K562 (cell line): ENCODE data around the gene SLC1A2. TPM values are rescaled to one million over a fixed set of nuclear protein-coding genes. Genes with fewer than 3 reads are reported as not detected.

Experiments used
- ATAC-seq: fragments of 200-7000 bp; cut with Tn5 transposase; 3 replicates; pipeline ENCODE4 v1.9.1; 2020; ENCODE audit warnings: moderate library complexity
- BruUV-seq: library from RNA; stranded (reverse); fragments of 400-500 nt; replicated peaks from 2 replicates; lab custom pipeline; 2021; lab: Mats Ljungman, UMichigan
- CTCF ChIA-PET: fragments of 300-600 bp; formaldehyde crosslinking; extraction: SDS; loops from one replicate; lab custom pipeline; 2021; ENCODE audit warnings: low intra/inter-chr PET ratio; lab: Yijun Ruan, JAX
- POLR2A ChIA-PET: fragments of 300-600, 350-650 bp; sonication (Branson Sonifier 250); formaldehyde crosslinking; extraction: SDS; loops from one replicate; lab custom pipeline; 2021; ENCODE audit warnings: antibody characterized with exemption, inconsistent platforms; lab: Yijun Ruan, JAX
- DNase-seq, 4 experiments: peaks; one replicate each; pipeline versions ENCODE4 v3.0.0 to v3.0.0-alpha.2; 2011 to 2018; ENCODE audit warnings: low spot score in 3 of 4, mixed read lengths in 3 of 4; ENCODE audit errors: extremely low read depth in 1 of 4
- FAIRE-seq: peaks from 2 replicates; lab custom pipeline; 2011; peaks lifted over from hg19 to GRCh38; lab: Jason Lieb, UNC
- H2AFZ ChIP-seq: 2 replicates; pipeline ENCODE4 v1.6.0; 2011; ENCODE audit warnings: low read depth, low read length, control low read depth, inconsistent platforms
- H3K27ac ChIP-seq: fragments of 200-600 bp; 3 replicates; pipeline ENCODE4 v1.8.0; 2011; ENCODE audit warnings: low read depth, mild to moderate bottlenecking, control low read depth, inconsistent platforms, low read length, moderate library complexity, mixed read lengths; ENCODE audit errors: extremely low read depth
- H3K27me3 ChIP-seq, 2 experiments: fragments of 300-600 bp in 1 of 2; 2 replicates in 1 of 2; 3 replicates in 1 of 2; pipeline versions ENCODE4 v1.6.0 to v1.8.0; 2011; ENCODE audit warnings: inconsistent platforms in 2 of 2, low read length in 2 of 2, mild to moderate bottlenecking in 1 of 2, mixed read lengths in 1 of 2, moderate library complexity in 1 of 2; ENCODE audit not compliant: control insufficient read depth in 2 of 2, insufficient read depth in 2 of 2
- H3K36me3 ChIP-seq: fragments of 300-600 bp; 3 replicates; pipeline ENCODE4 v1.8.0; 2011; ENCODE audit warnings: mild to moderate bottlenecking, low read length, inconsistent platforms; ENCODE audit not compliant: control insufficient read depth, insufficient read depth
- H3K4me1 ChIP-seq, 2 experiments: fragments of 200-600 bp in 1 of 2; replicated peaks in 1 of 2; 2 replicates in 1 of 2; 3 replicates in 1 of 2; pipeline versions ENCODE4 v1.5.1 to v1.8.0; 2011; ENCODE audit warnings: inconsistent platforms in 2 of 2, low read length in 2 of 2, mild to moderate bottlenecking in 1 of 2, mixed read lengths in 1 of 2, moderate library complexity in 1 of 2; ENCODE audit not compliant: control insufficient read depth in 2 of 2, insufficient read depth in 2 of 2
- H3K4me2 ChIP-seq: 2 replicates; pipeline ENCODE4 v1.6.1; 2011; ENCODE audit warnings: low read length, control low read depth, inconsistent platforms, mixed read lengths; ENCODE audit not compliant: insufficient read depth
- H3K4me3 ChIP-seq: fragments of 200-600 bp; sonication (generic), shearing (Covaris generic); 2 replicates; pipeline ENCODE4 v1.5.1; 2016; ENCODE audit warnings: control low read depth, inconsistent platforms
- H3K79me2 ChIP-seq: fragments of 200-600 bp; 3 replicates; pipeline ENCODE4 v1.8.0; 2011; ENCODE audit warnings: low read length, inconsistent platforms; ENCODE audit not compliant: control insufficient read depth, insufficient read depth
- H3K9ac ChIP-seq, 2 experiments: 2 replicates each; pipeline versions ENCODE4 v1.6.0 to v1.6.1; 2011; ENCODE audit warnings: low read depth in 2 of 2, low read length in 2 of 2, control low read depth in 1 of 2, inconsistent platforms in 1 of 2, mild to moderate bottlenecking in 1 of 2, mixed read lengths in 1 of 2; ENCODE audit not compliant: insufficient read depth in 1 of 2
- H3K9me1 ChIP-seq: one replicate; pipeline ENCODE4 v1.6.0; 2011; ENCODE audit warnings: inconsistent platforms, mild to moderate bottlenecking, low read length, moderate library complexity; ENCODE audit not compliant: control insufficient read depth, insufficient read depth
- H3K9me3 ChIP-seq: replicated peaks from 2 replicates; pipeline ENCODE4 v1.5.1; 2011; ENCODE audit warnings: low read depth, low read length, inconsistent platforms; ENCODE audit not compliant: control insufficient read depth, insufficient read depth
- H4K20me1 ChIP-seq: replicated peaks from 2 replicates; pipeline ENCODE4 v1.6.1; 2011; ENCODE audit warnings: low read length, inconsistent platforms, mixed read lengths; ENCODE audit not compliant: control insufficient read depth, insufficient read depth
- AFF4 ChIP-seq: sonication (generic); formaldehyde crosslinking; IDR thresholded peaks from 2 replicates; pipeline ENCODE4 v1.8.0; 2023; ENCODE audit warnings: mild to moderate bottlenecking, missing genetic modification reagents
- CREB3L1 ChIP-seq: fragments of 450-650 bp; IDR thresholded peaks from 2 replicates; pipeline ENCODE4 v1.6.1; 2014; ENCODE audit warnings: low read depth, mild to moderate bottlenecking, moderate library complexity, borderline replicate concordance
- ELK1 ChIP-seq: sonication (generic); formaldehyde crosslinking; IDR thresholded peaks from 2 replicates; pipeline ENCODE4 v1.8.1; 2022; ENCODE audit warnings: missing genetic modification reagents
- KDM5B ChIP-seq: fragments of 200-600 bp; sonication (generic); IDR thresholded peaks from 2 replicates; pipeline ENCODE4 v1.6.1; 2012; ENCODE audit warnings: low read depth, mild to moderate bottlenecking, moderate library complexity, low read length, control low read depth, inconsistent platforms; ENCODE audit not compliant: insufficient replicate concordance
- KLF1 ChIP-seq: fragments of 450-650 bp; IDR thresholded peaks from 2 replicates; pipeline ENCODE4 v1.6.1; 2016; ENCODE audit warnings: missing genetic modification characterization, missing compliant biosample characterization
- MAFG ChIP-seq: fragments of 450-650 bp; conservative IDR thresholded peaks from 2 replicates; pipeline ENCODE4 v1.6.1; 2016; ENCODE audit warnings: missing genetic modification characterization, missing compliant biosample characterization
- PHTF2 ChIP-seq: fragments of 250-450 bp; sonication (Bioruptor Pico); IDR thresholded peaks from 2 replicates; pipeline ENCODE4 v1.5.0; 2021; ENCODE audit warnings: mild to moderate bottlenecking
- PURB ChIP-seq: sonication (generic); formaldehyde crosslinking; IDR thresholded peaks from 2 replicates; pipeline ENCODE4 v1.9.0; 2021; ENCODE audit warnings: low read depth, mild to moderate bottlenecking, missing genetic modification reagents
- SIX5 ChIP-seq, 2 experiments: IDR thresholded peaks; 2 replicates each; pipeline ENCODE4 v1.6.1; 2011; ENCODE audit warnings: low read length in 2 of 2, borderline replicate concordance in 1 of 2, low read depth in 1 of 2, mild to moderate bottlenecking in 1 of 2, moderate library complexity in 1 of 2; ENCODE audit not compliant: insufficient read depth in 1 of 2
- ZBTB2 ChIP-seq: fragments of 450-650 bp; IDR thresholded peaks from 2 replicates; pipeline ENCODE4 v1.6.1; 2016; ENCODE audit warnings: antibody characterized with exemption
- ZNF347 ChIP-seq: fragments of 450-650 bp; formaldehyde crosslinking; IDR thresholded peaks from 2 replicates; pipeline ENCODE4 v1.4.0; 2020; ENCODE audit warnings: low read depth, mild to moderate bottlenecking, moderate library complexity
- ZNF395 ChIP-seq: fragments of 200-800 bp; sonication (Bioruptor generic); IDR thresholded peaks from 2 replicates; pipeline ENCODE4 v1.6.1; 2017; ENCODE audit warnings: missing genetic modification characterization, missing compliant biosample characterization
- WGBS: fragments of 100-300 bp; shearing (Covaris generic); methylation state at CpG from one replicate; pipeline ENCODE4 v1.1.6; 2016; ENCODE audit warnings: low coverage, mixed read lengths; ENCODE audit not compliant: insufficient coverage; ENCODE audit errors: missing lambda C conversion rate; 5-methylcytosine and 5-hydroxymethylcytosine counted together
- in situ Hi-C: fragments of 300-500 bp; cut with MboI; formaldehyde crosslinking; loops from 4 replicates; pipeline ENCODE4 v1.15.0; 2018; ENCODE audit warnings: inconsistent platforms, mixed read lengths
- intact Hi-C: fragments of 100-400 bp; cut with micrococcal nuclease; formaldehyde crosslinking; loops from 2 replicates; pipeline ENCODE4 v1.14.2; 2022
- polyA plus RNA-seq, 8 experiments: library from polyadenylated mRNA; depleted of rRNA in 4 of 8; stranded (reverse) in 5 of 8; unstranded in 3 of 8; fragments of >200 nt; fragmentation: Nextera tagmentation in 2 of 8; fragmentation: Illumina TruSeq in 1 of 8; extraction: Ambion mirVana in 2 of 8; extraction: Trizol in 1 of 8; gene quantifications; 2 replicates each; pipeline versions ENCODE4 v1.2.1 to v1.2.3, GENCODE V29; 2011 to 2014; ENCODE audit warnings: inconsistent platforms in 1 of 8, missing spikeins in 1 of 8
- total RNA-seq, 7 experiments: library from RNA; depleted of rRNA in 6 of 7; stranded (reverse); fragments of >200 nt in 6 of 7; fragmentation: Illumina TruSeq in 2 of 7; extraction: Trizol in 2 of 7; gene quantifications; 2 replicates each; pipeline versions ENCODE4 v1.2.1 to v1.2.3, GENCODE V29; 2011 to 2021; ENCODE audit warnings: low replicate concordance in 1 of 7

The SLC1A2 gene
- total and polyA plus RNA-seq, 9 of the 15 experiments (the other 6 are each of a cell fraction or from before 2014, with no cell fraction given) = 0.03 to 0.07 (median 0.04) TPM; not detected in 5

- Histone ChIP-seq H4K20me1 (no peaks in the 10 kb centered on the region), H3K36me3 (no peaks in the 10 kb centered on the region), H3K4me1 (peaks cover 0 to 5% of the 10 kb centered on the region in 2 experiments; a peak in 1 of 5 replicates), H3K4me2 (no peak overlapping the region), H3K27me3 (peaks cover 14 to 18% of the 10 kb centered on the region in 2 experiments; a peak in 4 of 5 replicates), H3K9ac (no peak overlapping the region), H2AFZ (no peak overlapping the region), H3K4me3 (no peak overlapping the region), H3K9me3 (no peaks in the 10 kb centered on the region), H3K27ac (no peak overlapping the region), H3K79me2 (no peaks in the 10 kb centered on the region), H3K9me1 (no peaks in the 10 kb centered on the region)
- FAIRE-seq (no peak), ATAC-seq (no peak), DNase-seq (no peak)
- ChIA-PET POLR2A (interaction anchor here (1.1 kb wide), 1 partner anchor 10 kb away, joined by 3 read pairs; no protein-coding TSS in a partner anchor), CTCF (no interaction called here)
- no TSS peak for BruUV-seq
- in situ Hi-C loops = no loop called here
- WGBS = under 1% methylated on average over 6 of the region's 6 CpGs
- intact Hi-C loops = no loop called here
- TF ChIP-seq ZNF347 (CRISPR knock-in tag) (no peak), AFF4 (no peak), ELK1 (CRISPR knock-in tag) (no peak), ZNF395 (CRISPR knock-in tag) (no peak), PHTF2 (no peak), MAFG (tag) (no peak), ZBTB2 (no peak), PURB (CRISPR knock-in tag) (no peak), SIX5 (IDR thresholded peaks at IDR 0.05; ENCODE audit: borderline replicate concordance in 1 of 2, insufficient read depth in 1 of 2, low read depth in 1 of 2, low read length in 2 of 2) (no peak), KLF1 (tag) (no peak), CREB3L1 (no peak), KDM5B (no peak)
These were observed 5.0 kb downstream of the SLC1A2 start for GRCh38 chr11:35414311-35414710.
